CD4-positive, alpha-beta T cell (primary cell): Measurements from ENCODE around the gene CPED1. TPM values are rescaled to one million over a fixed set of nuclear protein-coding genes. Genes with fewer than 3 reads are reported as not detected.

ENCODE experiments used
- ATAC-seq: fragments of 200-7000 bp; cut with Tn5 transposase; one replicate; pipeline ENCODE4 v1.10.0; 2022; ENCODE audit warnings: mild to moderate bottlenecking; ENCODE audit not compliant: poor library complexity
- CTCF ChIA-PET: fragments of 350-600 bp; sonication (Branson Sonifier 250); formaldehyde crosslinking; loops from one replicate; lab custom pipeline; 2021; ENCODE audit warnings: antibody characterized with exemption, inconsistent platforms; lab: Charles Lee
- POLR2A ChIA-PET: fragments of 350-600 bp; sonication (Branson Sonifier 250); formaldehyde crosslinking; loops from one replicate; lab custom pipeline; 2021; ENCODE audit warnings: antibody characterized with exemption, inconsistent platforms; lab: Charles Lee
- DNase-seq, 14 experiments: peaks; one replicate each; pipeline ENCODE4 v3.0.0-alpha.2; 2013 to 2020; ENCODE audit warnings: mixed read lengths in 2 of 14
- H3K27ac ChIP-seq, 2 donors: one replicate each; pipeline versions ENCODE4 v1.5.1 to v1.7.0; 2013; ENCODE audit warnings: low read length in 2 of 2, low read depth in 1 of 2, mild to moderate bottlenecking in 1 of 2
- H3K27me3 ChIP-seq, 2 experiments: 1 replicate in 1 of 2; 2 replicates in 1 of 2; pipeline versions ENCODE4 v1.6.1 to v1.7.0; 2013; ENCODE audit warnings: low read length in 2 of 2, control low read depth in 1 of 2, mild to moderate bottlenecking in 1 of 2, moderate library complexity in 1 of 2; ENCODE audit not compliant: insufficient read depth in 2 of 2, control insufficient read depth in 1 of 2
- H3K36me3 ChIP-seq: one replicate; pipeline ENCODE4 v1.6.1; 2013; ENCODE audit warnings: low read length, control low read depth; ENCODE audit not compliant: insufficient read depth
- H3K4me1 ChIP-seq: one replicate; pipeline ENCODE4 v1.6.1; 2013; ENCODE audit warnings: low read length, control low read depth; ENCODE audit not compliant: insufficient read depth
- H3K4me3 ChIP-seq: one replicate; pipeline ENCODE4 v1.5.1; 2013; ENCODE audit warnings: mild to moderate bottlenecking, low read length, moderate library complexity
- H3K9me3 ChIP-seq, 2 experiments: 1 replicate in 1 of 2; 2 replicates in 1 of 2; pipeline versions ENCODE4 v1.6.1 to v1.7.0; 2013; ENCODE audit warnings: low read length in 2 of 2, mild to moderate bottlenecking in 2 of 2, control low read depth in 1 of 2, moderate library complexity in 1 of 2; ENCODE audit not compliant: control insufficient read depth in 1 of 2, insufficient read depth in 1 of 2
- H3K27ac Mint-ChIP-seq: one replicate; pipeline ENCODE4 v1.8.0; 2020; ENCODE audit warnings: mixed read lengths
- H3K27me3 Mint-ChIP-seq: one replicate; pipeline ENCODE4 v1.8.0; 2021; ENCODE audit warnings: mixed read lengths
- H3K36me3 Mint-ChIP-seq: one replicate; pipeline ENCODE4 v1.8.0; 2021; ENCODE audit warnings: low read depth, mixed read lengths
- H3K4me1 Mint-ChIP-seq: one replicate; pipeline ENCODE4 v1.8.0; 2021; ENCODE audit warnings: low read depth, mixed read lengths
- H3K4me3 Mint-ChIP-seq: one replicate; pipeline ENCODE4 v1.8.0; 2020; ENCODE audit warnings: mild to moderate bottlenecking, mixed read lengths
- H3K9me3 Mint-ChIP-seq: one replicate; pipeline ENCODE4 v1.8.0; 2020; ENCODE audit warnings: mixed read lengths
- CTCF ChIP-seq: fragments of 200-600 bp; IDR thresholded peaks from one replicate; pipeline ENCODE4 v1.8.0; 2022; ENCODE audit warnings: antibody characterized with exemption, mild to moderate bottlenecking
- intact Hi-C, 2 experiments: fragments of 100-400 bp; cut with DNase I in 1 of 2; cut with micrococcal nuclease in 1 of 2; formaldehyde crosslinking; loops; one replicate each; pipeline versions ENCODE4 v1.15.1 to v1.9.0; 2023 to 2025; cut with DNase I, micrococcal nuclease
- total RNA-seq, 174 experiments: library from RNA in 2 of 174; stranded (reverse) in 2 of 174; gene quantifications; one replicate each; pipeline ENCODE4 v1.2.3 and lab custom pipeline; 2021 to 2026

CPED1 gene
- total RNA-seq, 2 experiments from 2014 or later: 0.08 to 0.19 TPM

GRCh38 chr7:121109145-121109544 lies 120.6 kb downstream of the CPED1 start:
- H3K27me3 ChIP-seq: no peaks in the 10 kb centered on the region
- H3K36me3 ChIP-seq: no peaks in the 10 kb centered on the region
- no peak overlapping the region for H3K4me3 ChIP-seq
- ChIA-PET POLR2A (no interaction called here), CTCF (no interaction called here)
- H3K4me3 Mint-ChIP-seq: no peak overlapping the region
- H3K9me3 Mint-ChIP-seq: no peaks in the 10 kb centered on the region
- no peaks in the 10 kb centered on the region for H3K4me1 ChIP-seq
- no peaks in the 10 kb centered on the region for H3K4me1 Mint-ChIP-seq
- intact Hi-C loops: loop anchor here in 1 of 2 experiments (5.0 kb wide), 1 partner anchor 317 kb away; no protein-coding TSS in a partner anchor
- no peak for TF ChIP-seq CTCF
- no peak overlapping the region for H3K27ac ChIP-seq
- H3K27me3 Mint-ChIP-seq: peaks cover 10% of the 10 kb centered on the region
- no peaks in the 10 kb centered on the region for H3K9me3 ChIP-seq
- H3K27ac Mint-ChIP-seq: no peak overlapping the region
- DNase-seq: no peak
- H3K36me3 Mint-ChIP-seq: no peaks in the 10 kb centered on the region
- ATAC-seq: no peak

GRCh38 chr7:121113288-121113687 lies 124.8 kb downstream of the CPED1 start:
- CTCF ChIA-PET: no interaction called here
- H3K4me1 Mint-ChIP-seq: no peaks in the 10 kb centered on the region
- Histone ChIP-seq H3K36me3 (no peaks in the 10 kb centered on the region), H3K9me3 (no peaks in the 10 kb centered on the region), H3K4me3 (no peak overlapping the region), H3K27me3 (no peaks in the 10 kb centered on the region), H3K4me1 (no peaks in the 10 kb centered on the region), H3K27ac (no peak overlapping the region)
- no peak for ATAC-seq
- no peaks in the 10 kb centered on the region for H3K36me3 Mint-ChIP-seq
- no peak overlapping the region for H3K4me3 Mint-ChIP-seq
- H3K27me3 Mint-ChIP-seq: peaks cover 10% of the 10 kb centered on the region
- intact Hi-C loops: loop anchor here in 1 of 2 experiments (5.0 kb wide), 1 partner anchor 434 kb away; no protein-coding TSS in a partner anchor
- POLR2A ChIA-PET: no interaction called here
- no peak for DNase-seq
- H3K27ac Mint-ChIP-seq: no peak overlapping the region
- H3K9me3 Mint-ChIP-seq: no peaks in the 10 kb centered on the region
- no peak for TF ChIP-seq CTCF

GRCh38 chr7:121116396-121116795 lies 127.9 kb downstream of the CPED1 start:
- peaks cover 0 to 5% of the 10 kb centered on the region in 2 experiments for H3K27me3 ChIP-seq
- POLR2A ChIA-PET: no interaction called here
- CTCF ChIA-PET: no interaction called here
- DNase-seq: no peak
- H3K4me3 Mint-ChIP-seq: no peak overlapping the region
- H3K36me3 Mint-ChIP-seq: no peaks in the 10 kb centered on the region
- TF ChIP-seq CTCF: no peak
- H3K9me3 ChIP-seq: no peaks in the 10 kb centered on the region
- H3K4me1 Mint-ChIP-seq: no peaks in the 10 kb centered on the region
- no peaks in the 10 kb centered on the region for H3K9me3 Mint-ChIP-seq
- peaks cover 16% of the 10 kb centered on the region for H3K27me3 Mint-ChIP-seq
- H3K4me3 ChIP-seq: no peak overlapping the region
- H3K4me1 ChIP-seq: no peaks in the 10 kb centered on the region
- H3K36me3 ChIP-seq: no peaks in the 10 kb centered on the region
- intact Hi-C loops: no loop called here
- H3K27ac Mint-ChIP-seq: no peak overlapping the region
- no peak overlapping the region for H3K27ac ChIP-seq
- no peak for ATAC-seq
